ENCODE data around the gene ASPN. TPM values are rescaled to one million over a fixed set of nuclear protein-coding genes. Genes with fewer than 3 reads are reported as not detected.

ASPN gene
- total and polyA plus RNA-seq, 11 donors, result 4.6 to 36.3 (median 17.3) TPM

- Histone ChIP-seq H3K36me3 (no peaks in the 10 kb centered on the region), H3K4me1 (peaks cover 0 to 31% (median 0%) of the 10 kb centered on the region in 12 donors), H3K27ac (no peak overlapping the region), H3K27me3 (no peaks in the 10 kb centered on the region), H3K9me3 (peaks cover 0 to 9% (median 0%) of the 10 kb centered on the region in 12 donors), H3K4me3 (no peak overlapping the region)
- no peak for TF ChIP-seq CTCF (IDR thresholded peaks at IDR 0.05)
- TF ChIP-seq POLR2A (IDR thresholded peaks at IDR 0.05), result no peak
- intact Hi-C loops (cut with DNase I), result no loop called here
- no peak for DNase-seq
- 88 to 100% (median 92%) methylated on average over 2 of the region's 2 CpGs for WGBS, 4 donors
- no peak for ATAC-seq
These were observed 73.4 kb downstream of the ASPN start for GRCh38 chr9:92408747-92409478.

DNA sequence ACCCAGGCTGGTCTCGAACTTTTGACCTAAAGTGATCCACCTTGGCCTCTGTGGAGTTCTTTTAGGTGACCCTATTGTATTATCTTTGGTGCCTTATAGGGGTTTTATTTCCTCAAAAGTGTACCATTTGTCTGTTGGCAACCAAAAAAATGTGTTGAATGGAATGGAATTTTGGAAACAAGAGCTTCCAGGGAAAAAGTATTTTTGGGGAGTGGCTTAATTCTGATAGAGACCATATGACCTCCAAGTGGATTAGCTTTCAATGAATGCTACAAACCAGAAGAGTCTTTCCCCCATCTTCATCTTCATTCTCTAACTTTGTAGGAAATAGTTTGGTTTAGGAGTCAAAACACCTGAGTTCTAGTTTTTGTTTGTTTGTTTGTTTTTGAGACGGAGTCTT lies 74.5 kb downstream of the ASPN start:
- WGBS, 4 donors, result 84 to 97% (median 92%) methylated on average over 2 of the region's 2 CpGs
- no peaks in the 10 kb centered on the region for H3K36me3 ChIP-seq
- intact Hi-C loops (cut with DNase I), result no loop called here
- H3K27me3 ChIP-seq, result no peaks in the 10 kb centered on the region
- no peak overlapping the region for H3K4me3 ChIP-seq
- peaks cover 0 to 9% (median 0%) of the 10 kb centered on the region in 12 donors for H3K9me3 ChIP-seq
- no peak for ATAC-seq
- peaks cover 0 to 31% (median 0%) of the 10 kb centered on the region in 12 donors for H3K4me1 ChIP-seq
- TF ChIP-seq POLR2A (IDR thresholded peaks at IDR 0.05), result no peak
- TF ChIP-seq CTCF (IDR thresholded peaks at IDR 0.05), result no peak
- no peak for DNase-seq
- no peak overlapping the region for H3K27ac ChIP-seq

GRCh38 chr9:92406477-92406876 lies 75.8 kb downstream of the ASPN start:
- Histone ChIP-seq H3K4me1 (peaks cover 0 to 29% (median 0%) of the 10 kb centered on the region in 12 donors), H3K9me3 (peaks cover 0 to 4% (median 0%) of the 10 kb centered on the region in 12 donors), H3K36me3 (no peaks in the 10 kb centered on the region), H3K4me3 (peak overlapping the region in 6 of 12 donors; percentile 4 to 47 (median 23)), H3K27me3 (no peaks in the 10 kb centered on the region), H3K27ac (peak overlapping the region in 9 of 12 donors; percentile 20 to 80 (median 41))
- TF ChIP-seq POLR2A (IDR thresholded peaks at IDR 0.05) (peak in 1 of 2 donors; percentile 18), CTCF (IDR thresholded peaks at IDR 0.05) (no peak)
- ATAC-seq (peak; percentile 49 to 90 (median 75)), DNase-seq (peak in 3 of 5 donors; percentile 44 to 46 (median 44))
- 38 to 42% (median 40%) methylated on average over 3 of the region's 3 CpGs for WGBS, 4 donors
- intact Hi-C loops (cut with DNase I), result no loop called here

Small RNA genes lying within 50 kb of the gene (microRNA-seq; reads per million reads assigned to microRNA genes)
- 0 to 0.90 (median 0.69) reads per million in 4 donors for gene MIR4670

Other genes with a start within 250 kb of the ASPN start
- gene IARS1, start 188.8 kb downstream of the ASPN start, total RNA-seq, result 10 to 100 TPM; 44.2 to 85.3 (median 68.1) TPM
- gene IARS1, start 188.8 kb downstream of the ASPN start, polyA plus RNA-seq, result 10 to 100 TPM in 1 of 2 donors, 1 to 10 TPM in 1; 9.0 to 97.5 TPM
- 10 to 100 TPM in 8 of 9 donors, 1 to 10 TPM in 1; 8.1 to 25.6 (median 18.1) TPM for gene NOL8, start 157.2 kb downstream of the ASPN start, total RNA-seq
- 10 to 100 TPM; 11.7 to 13.5 TPM for gene NOL8, start 157.2 kb downstream of the ASPN start, polyA plus RNA-seq
- 1 to 10 TPM; 1.2 to 5.8 (median 3.1) TPM for gene CENPP, start 156.6 kb downstream of the ASPN start, total RNA-seq
- gene CENPP, start 156.6 kb downstream of the ASPN start, polyA plus RNA-seq, result 1 to 10 TPM; 1.1 to 1.6 TPM
- gene OGN, start 77.9 kb downstream of the ASPN start, total RNA-seq, result 10 to 100 TPM in 5 of 9 donors, 1 to 10 TPM in 4; 2.8 to 65.4 (median 11.9) TPM
- 1 to 10 TPM; 2.1 to 3.5 TPM for gene OGN, start 77.9 kb downstream of the ASPN start, polyA plus RNA-seq
- gene OMD, start 58.0 kb downstream of the ASPN start, total RNA-seq, result 10 to 100 TPM in 1 of 9 donors, 1 to 10 TPM in 8; 2.3 to 10.2 (median 5.9) TPM
- 1 to 10 TPM; 1.5 to 2.6 TPM for gene OMD, start 58.0 kb downstream of the ASPN start, polyA plus RNA-seq
- 10 to 100 TPM in 5 of 9 donors, 1 to 10 TPM in 4; 3.1 to 32.4 (median 10.1) TPM for gene ECM2, start 53.5 kb upstream of the ASPN start, total RNA-seq
- gene ECM2, start 53.5 kb upstream of the ASPN start, polyA plus RNA-seq, result 1 to 10 TPM; 1.6 to 4.4 TPM
- 10 to 100 TPM in 2 of 9 donors, 1 to 10 TPM in 7; 5.8 to 10.1 (median 8.6) TPM for gene IPPK, start 187.6 kb upstream of the ASPN start, total RNA-seq
- gene IPPK, start 187.6 kb upstream of the ASPN start, polyA plus RNA-seq, result 10 to 100 TPM in 1 of 2 donors, 1 to 10 TPM in 1; 4.2 to 11.0 TPM